Gastrocnemius medialis (tissue), 4 donors: ENCODE data around the gene LRWD1.
"Not testable (repeated sequence)": the region's sequence is repeated elsewhere in the genome, so short reads cannot be mapped to it uniquely, and the experiment has no call there.

Source experiments
- CTCF ChIP-seq, 5 experiments: fragments of 450-650 bp in 3 of 5; fragments of 200-600 bp in 2 of 5; sonication (generic) in 2 of 5; IDR thresholded peaks in 4 of 5; conservative IDR thresholded peaks in 1 of 5; 1 replicate in 4 of 5; 2 replicates in 1 of 5; pipeline ENCODE4 v1.5.1; 2016 to 2019; ENCODE audit warnings: antibody characterized with exemption in 5 of 5, mild to moderate bottlenecking in 3 of 5, moderate library complexity in 3 of 5
- POLR2A ChIP-seq, 2 donors: fragments of 450-650 bp; IDR thresholded peaks; one replicate each; pipeline ENCODE4 v1.6.1; 2017; ENCODE audit warnings: antibody characterized with exemption in 2 of 2, mild to moderate bottlenecking in 2 of 2, moderate library complexity in 2 of 2

- TF ChIP-seq POLR2A (IDR thresholded peaks at IDR 0.05); CTCF (IDR thresholded peaks at IDR 0.05 in 4 of 5, conservative IDR thresholded peaks at IDR 0.05 in 1 of 5): not testable (repeated sequence)
These were observed 52.2 kb downstream of the LRWD1 start for GRCh38 chr7:102516951-102517350.
